SJSA1 (cell line): ENCODE results near the gene ERLIN1. TPM values are rescaled to one million over a fixed set of nuclear protein-coding genes. Genes with fewer than 3 reads are reported as not detected.
A peak's percentile ranks its signal among the peaks of the same experiment; 100 is the strongest.

Experiments
- DNase-seq, 2 experiments: peaks; one replicate each; pipeline ENCODE4 v3.0.0-alpha.2; 2015 to 2020; ENCODE audit warnings: low spot score in 2 of 2, low read depth in 1 of 2
- H3K27ac ChIP-seq: fragments of 250-450 bp; sonication (Bioruptor Pico); 2 replicates; pipeline ENCODE4 v1.5.1; 2020; ENCODE audit warnings: mild to moderate bottlenecking, moderate library complexity
- H3K27me3 ChIP-seq: fragments of 250-450 bp; sonication (Bioruptor Pico); replicated peaks from 2 replicates; pipeline ENCODE4 v1.5.1; 2020; ENCODE audit warnings: mild to moderate bottlenecking, moderate library complexity
- H3K36me3 ChIP-seq: fragments of 250-450 bp; sonication (Bioruptor Pico); 2 replicates; pipeline ENCODE4 v1.5.1; 2020; ENCODE audit warnings: mild to moderate bottlenecking
- H3K4me1 ChIP-seq: fragments of 250-450 bp; sonication (Bioruptor Pico); replicated peaks from 2 replicates; pipeline ENCODE4 v1.6.1; 2021; ENCODE audit warnings: mild to moderate bottlenecking
- H3K4me3 ChIP-seq: fragments of 250-450 bp; sonication (Bioruptor Pico); 2 replicates; pipeline ENCODE4 v1.5.1; 2020; ENCODE audit warnings: mild to moderate bottlenecking
- H3K9me3 ChIP-seq: fragments of 250-450 bp; sonication (Bioruptor Pico); replicated peaks from 2 replicates; pipeline ENCODE4 v1.5.1; 2020; ENCODE audit warnings: mild to moderate bottlenecking
- total RNA-seq: library from RNA; depleted of rRNA; stranded (reverse); fragments of >200 nt; shearing (Covaris generic); gene quantifications from 2 replicates; pipeline ENCODE4 v1.2.3, GENCODE V29; 2014

The ERLIN1 gene
- total RNA-seq, 1 experiment from 2014 or later, result 48.2 TPM

DNA sequence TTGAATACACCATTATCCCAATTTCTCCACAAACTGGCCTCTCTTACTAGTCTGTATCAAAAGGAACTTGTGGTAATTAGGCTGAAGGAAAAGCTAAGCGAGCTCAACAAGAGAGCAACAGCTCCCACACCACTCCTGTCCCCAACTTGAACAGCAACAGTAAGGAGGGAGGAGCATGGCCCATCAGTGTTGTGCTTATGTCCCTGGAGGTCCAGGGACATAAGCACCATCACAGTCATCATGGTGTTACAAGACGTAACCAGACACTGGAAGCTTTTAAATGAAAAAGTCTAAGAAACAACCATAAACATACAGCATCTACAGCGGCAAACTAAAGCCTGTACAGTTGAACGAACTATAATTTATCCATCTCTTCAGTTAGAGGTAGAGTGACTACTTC lies 989 bp downstream of the ERLIN1 start:
- Histone ChIP-seq H3K4me3 (peak overlapping the region; percentile 82), H3K27ac (peak overlapping the region; percentile 84), H3K27me3 (no peaks in the 10 kb centered on the region), H3K36me3 (peaks cover 48% of the 10 kb centered on the region), H3K9me3 (no peaks in the 10 kb centered on the region), H3K4me1 (peaks cover 17% of the 10 kb centered on the region)
- DNase-seq, result peak in 1 of 2 experiments; percentile 33

DNA sequence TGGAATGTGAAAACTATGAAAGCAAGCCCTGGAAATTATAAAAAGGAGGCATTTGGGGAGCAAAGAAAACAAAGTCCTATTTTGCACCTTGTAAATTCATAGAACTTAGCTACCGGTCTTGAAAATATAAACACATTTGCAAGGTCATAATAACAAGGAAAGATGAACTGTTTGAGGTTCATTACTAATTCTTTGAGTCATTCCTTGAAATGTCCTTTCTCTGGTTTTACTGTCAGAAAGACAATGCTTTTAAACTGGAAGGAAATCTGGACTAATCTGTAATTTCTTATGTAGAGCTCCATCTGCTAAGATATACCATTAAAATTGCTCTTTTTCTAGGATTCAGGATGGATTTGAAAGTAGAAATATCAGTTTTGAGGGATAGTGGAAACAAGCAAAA lies 1.4 kb downstream of the ERLIN1 start:
- Histone ChIP-seq H3K4me3 (peak overlapping the region; percentile 82), H3K4me1 (peaks cover 17% of the 10 kb centered on the region), H3K36me3 (peaks cover 52% of the 10 kb centered on the region), H3K27me3 (no peaks in the 10 kb centered on the region), H3K9me3 (no peaks in the 10 kb centered on the region), H3K27ac (0 out of 2 replicates have a peak overlapping the region, but pooled peaks have one; percentile 20)
- peak in 1 of 2 experiments; percentile 20 for DNase-seq

DNA sequence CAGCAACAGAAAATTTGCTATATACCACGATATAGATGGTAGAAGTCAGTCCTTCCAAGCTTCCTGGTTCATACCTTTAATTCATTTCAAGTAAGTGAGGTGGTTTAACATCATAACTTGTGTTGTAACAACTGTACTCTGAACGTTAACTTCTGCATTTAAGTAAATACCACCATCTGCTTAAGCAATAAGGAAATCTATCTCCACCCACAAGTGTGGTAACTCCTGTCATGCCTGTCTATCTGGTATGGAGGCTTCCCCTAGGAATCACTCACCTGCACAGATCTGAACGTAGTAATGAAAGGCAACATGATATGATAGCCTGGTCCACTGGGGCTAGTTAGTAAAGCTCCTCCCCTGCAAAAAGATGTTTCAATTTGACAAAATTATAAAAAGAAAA lies 2.3 kb downstream of the ERLIN1 start:
- no peak overlapping the region for H3K4me3 ChIP-seq
- no peak for DNase-seq
- H3K36me3 ChIP-seq, result peaks cover 51% of the 10 kb centered on the region
- H3K9me3 ChIP-seq, result no peaks in the 10 kb centered on the region
- no peak overlapping the region for H3K27ac ChIP-seq
- no peaks in the 10 kb centered on the region for H3K27me3 ChIP-seq
- peaks cover 17% of the 10 kb centered on the region for H3K4me1 ChIP-seq

GRCh38 chr10:100182908-100183307 lies 2.9 kb downstream of the ERLIN1 start:
- peaks cover 17% of the 10 kb centered on the region for H3K4me1 ChIP-seq
- no peaks in the 10 kb centered on the region for H3K27me3 ChIP-seq

DNA sequence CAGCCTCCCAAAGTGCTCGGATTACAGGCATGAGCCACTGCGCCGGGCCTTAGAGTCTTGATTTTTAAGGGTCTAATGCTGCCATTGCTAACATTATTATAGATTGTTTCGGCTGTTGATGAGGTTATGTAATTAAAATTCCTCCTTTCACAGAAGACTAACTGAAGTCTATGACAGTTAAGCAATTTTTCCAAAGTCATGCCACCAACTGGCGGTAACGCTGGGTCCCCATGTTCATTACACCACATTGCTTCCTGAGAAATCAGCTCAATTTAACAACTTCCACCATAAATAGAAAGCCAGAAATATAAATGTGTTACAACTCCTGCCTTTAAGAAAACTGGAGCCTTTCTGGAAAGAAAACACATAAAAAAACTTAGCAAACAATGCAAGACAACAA lies 3.5 kb downstream of the ERLIN1 start:
- no peaks in the 10 kb centered on the region for H3K27me3 ChIP-seq
- H3K4me3 ChIP-seq, result no peak overlapping the region
- no peak overlapping the region for H3K27ac ChIP-seq
- DNase-seq, result no peak
- peaks cover 17% of the 10 kb centered on the region for H3K4me1 ChIP-seq
- no peaks in the 10 kb centered on the region for H3K9me3 ChIP-seq
- H3K36me3 ChIP-seq, result peaks cover 58% of the 10 kb centered on the region

More at GRCh38 chr10:100182908-100183307, 2.9 kb downstream of the ERLIN1 start:
- Histone ChIP-seq H3K27ac (no peak overlapping the region), H3K36me3 (peaks cover 53% of the 10 kb centered on the region), H3K4me3 (no peak overlapping the region), H3K9me3 (no peaks in the 10 kb centered on the region)
- no peak for DNase-seq

DNA sequence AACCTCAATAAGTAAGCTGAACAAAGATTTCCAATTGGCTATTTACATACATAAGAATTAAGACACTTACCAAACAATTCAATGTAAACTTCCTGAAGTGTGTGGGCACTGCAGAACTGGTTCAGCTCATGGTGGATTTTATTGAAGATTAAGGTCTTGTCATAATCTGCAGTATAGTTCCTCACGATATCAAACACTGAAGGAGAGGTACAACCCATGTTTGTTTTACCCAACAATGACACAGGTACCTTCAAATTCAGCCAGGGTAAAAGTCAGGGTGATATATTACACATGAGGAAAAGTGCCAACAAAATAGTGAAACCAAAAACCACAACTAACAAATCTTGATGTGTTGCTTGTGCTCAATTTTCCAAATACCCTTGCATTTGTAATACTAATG lies 10.0 kb downstream of the ERLIN1 start:
- DNase-seq, result no peak
- no peaks in the 10 kb centered on the region for H3K9me3 ChIP-seq
- H3K4me1 ChIP-seq, result no peaks in the 10 kb centered on the region
- no peak overlapping the region for H3K4me3 ChIP-seq
- H3K27me3 ChIP-seq, result no peaks in the 10 kb centered on the region
- H3K36me3 ChIP-seq, result peaks cover 78% of the 10 kb centered on the region
- no peak overlapping the region for H3K27ac ChIP-seq

DNA sequence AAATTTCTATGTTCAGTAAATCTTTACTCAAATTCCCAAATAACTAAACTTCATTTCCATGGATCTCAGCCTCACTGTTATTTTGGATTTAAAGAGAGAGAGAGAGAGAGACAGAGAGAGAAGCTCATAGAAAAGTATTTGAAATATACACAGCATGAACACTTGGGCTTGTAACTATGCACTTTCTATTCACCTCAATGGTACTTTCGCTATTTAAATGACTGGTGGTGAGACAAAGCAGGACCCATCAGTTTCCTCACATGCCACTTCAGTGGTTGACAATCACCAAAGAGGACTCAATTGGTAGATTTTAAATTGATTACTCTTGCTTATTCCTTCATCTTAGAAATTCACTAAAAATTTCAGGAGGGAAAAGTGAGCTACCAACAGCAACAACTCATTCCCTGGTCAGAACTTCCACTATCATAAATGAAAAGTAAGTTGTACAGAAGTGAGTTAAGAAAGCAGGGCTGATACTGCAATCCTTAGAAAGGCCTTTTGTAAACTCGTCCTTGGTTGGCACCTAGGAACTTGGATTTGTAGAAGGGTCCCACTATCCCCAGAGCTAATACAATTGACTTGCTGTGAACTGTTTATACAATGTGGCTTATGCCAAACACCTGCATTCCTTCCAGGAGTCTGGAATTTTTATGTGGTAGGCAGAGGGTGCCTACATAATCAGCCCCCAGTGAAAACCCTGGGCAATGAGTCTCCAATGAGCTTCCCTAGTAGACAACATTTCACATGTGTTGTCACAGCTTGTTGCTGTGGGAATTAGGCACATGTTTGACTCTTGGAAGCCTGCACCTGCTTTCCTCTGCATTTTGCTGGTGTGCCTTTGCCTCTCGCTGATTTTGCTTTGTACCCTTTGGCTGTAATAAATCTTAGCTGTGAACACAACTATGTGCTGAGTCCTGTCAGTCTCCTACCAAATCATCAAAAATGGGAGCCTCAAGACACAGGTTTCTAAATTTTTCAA lies 10.8 kb downstream of the ERLIN1 start:
- Histone ChIP-seq H3K4me1 (no peaks in the 10 kb centered on the region), H3K4me3 (no peak overlapping the region), H3K27me3 (no peaks in the 10 kb centered on the region), H3K27ac (no peak overlapping the region), H3K9me3 (no peaks in the 10 kb centered on the region), H3K36me3 (peaks cover 76% of the 10 kb centered on the region)
- DNase-seq, result no peak

DNA sequence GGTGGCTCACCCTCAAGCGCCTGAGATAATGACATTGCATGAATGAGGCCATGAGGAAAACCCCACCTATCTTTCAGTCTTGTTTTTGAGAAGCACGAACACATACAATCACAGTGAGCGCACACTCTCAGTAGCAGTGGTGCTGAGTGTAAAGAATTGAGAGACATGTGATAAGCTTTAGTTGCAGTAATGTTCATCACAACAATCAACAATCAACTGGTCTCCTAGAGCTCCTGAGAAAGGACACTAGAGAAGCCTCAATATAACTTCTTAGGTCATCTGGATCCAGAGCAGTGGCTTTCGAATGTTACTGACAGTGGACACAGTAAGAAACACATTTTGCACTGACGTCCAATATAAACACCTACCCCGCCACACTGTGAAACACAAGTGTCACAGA lies 12.8 kb downstream of the ERLIN1 start:
- Histone ChIP-seq H3K4me1 (peaks cover under 1% of the 10 kb centered on the region), H3K9me3 (no peaks in the 10 kb centered on the region), H3K27me3 (no peaks in the 10 kb centered on the region), H3K4me3 (no peak overlapping the region), H3K36me3 (peaks cover 65% of the 10 kb centered on the region), H3K27ac (no peak overlapping the region)
- no peak for DNase-seq

DNA sequence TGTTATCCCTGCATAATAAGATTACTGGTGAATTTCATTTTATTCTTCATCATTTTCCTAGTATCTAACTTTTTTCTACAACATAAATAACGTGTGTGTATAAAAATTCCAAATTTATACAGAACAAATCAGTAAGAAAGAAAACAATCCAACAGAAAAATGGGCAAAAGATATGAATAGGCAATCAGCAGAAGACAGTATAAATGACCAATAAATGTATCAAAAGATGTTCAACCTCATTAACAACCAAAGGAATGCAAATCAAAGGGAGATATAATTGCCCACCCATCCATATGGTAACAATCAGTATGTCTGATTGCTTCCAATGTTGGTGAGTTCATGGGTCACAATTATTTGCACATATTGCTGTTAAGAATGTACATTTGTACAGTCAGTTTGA lies 13.5 kb downstream of the ERLIN1 start:
- peaks cover 62% of the 10 kb centered on the region for H3K36me3 ChIP-seq
- DNase-seq, result no peak

GRCh38 chr10:100168313-100168643 lies 17.6 kb downstream of the ERLIN1 start:
- H3K27me3 ChIP-seq, result no peaks in the 10 kb centered on the region
- H3K9me3 ChIP-seq, result no peaks in the 10 kb centered on the region
- peaks cover 56% of the 10 kb centered on the region for H3K36me3 ChIP-seq
- H3K27ac ChIP-seq, result peak overlapping the region; percentile 18
- H3K4me1 ChIP-seq, result peaks cover 9% of the 10 kb centered on the region
- no peak overlapping the region for H3K4me3 ChIP-seq
- no peak for DNase-seq

More for the DNA sequence above, 13.5 kb downstream of the ERLIN1 start:
- no peak overlapping the region for H3K27ac ChIP-seq
- H3K27me3 ChIP-seq, result no peaks in the 10 kb centered on the region
- H3K4me1 ChIP-seq, result peaks cover 8% of the 10 kb centered on the region
- H3K9me3 ChIP-seq, result no peaks in the 10 kb centered on the region
- H3K4me3 ChIP-seq, result no peak overlapping the region

DNA sequence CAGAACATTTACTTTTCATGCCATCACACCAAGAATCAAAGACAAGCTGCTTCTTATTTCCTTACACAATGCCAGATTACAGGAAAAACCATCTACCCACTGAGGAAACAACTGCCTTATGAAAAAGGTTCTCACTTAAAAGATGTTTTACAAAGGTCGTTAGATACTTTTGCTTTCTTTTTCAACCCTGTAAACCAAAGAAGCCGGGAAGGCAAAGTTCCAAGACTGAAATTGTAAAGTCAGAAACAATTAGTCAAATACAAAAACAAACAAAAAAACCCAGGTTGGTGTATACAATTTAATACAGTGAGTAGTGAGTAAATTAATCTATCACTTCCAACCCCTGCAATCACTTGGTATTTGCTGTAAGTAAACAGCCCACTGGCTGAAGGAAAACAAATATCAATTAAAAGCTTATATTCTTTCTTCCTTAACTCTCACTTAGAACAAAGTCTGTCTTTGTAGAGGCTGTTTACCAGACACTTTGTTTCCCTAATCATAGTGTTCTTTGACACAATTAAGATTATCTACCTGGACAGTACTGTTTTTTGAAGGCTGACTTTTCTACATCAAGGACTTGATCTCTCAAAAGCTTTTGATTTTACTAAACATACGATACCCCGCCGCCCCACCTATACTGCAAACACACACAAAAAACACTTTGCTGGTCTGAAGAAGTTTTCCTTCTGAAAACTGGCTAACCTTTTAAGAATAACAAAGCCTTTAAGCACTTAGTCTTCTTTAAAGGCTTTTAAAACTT lies 18.1 kb downstream of the ERLIN1 start:
- peaks cover 9% of the 10 kb centered on the region for H3K4me1 ChIP-seq
- peaks cover 54% of the 10 kb centered on the region for H3K36me3 ChIP-seq
- peak overlapping the region; percentile 18 for H3K27ac ChIP-seq
- no peaks in the 10 kb centered on the region for H3K9me3 ChIP-seq
- H3K27me3 ChIP-seq, result no peaks in the 10 kb centered on the region
- peak in 1 of 2 experiments; percentile 31 for DNase-seq
- H3K4me3 ChIP-seq, result no peak overlapping the region

DNA sequence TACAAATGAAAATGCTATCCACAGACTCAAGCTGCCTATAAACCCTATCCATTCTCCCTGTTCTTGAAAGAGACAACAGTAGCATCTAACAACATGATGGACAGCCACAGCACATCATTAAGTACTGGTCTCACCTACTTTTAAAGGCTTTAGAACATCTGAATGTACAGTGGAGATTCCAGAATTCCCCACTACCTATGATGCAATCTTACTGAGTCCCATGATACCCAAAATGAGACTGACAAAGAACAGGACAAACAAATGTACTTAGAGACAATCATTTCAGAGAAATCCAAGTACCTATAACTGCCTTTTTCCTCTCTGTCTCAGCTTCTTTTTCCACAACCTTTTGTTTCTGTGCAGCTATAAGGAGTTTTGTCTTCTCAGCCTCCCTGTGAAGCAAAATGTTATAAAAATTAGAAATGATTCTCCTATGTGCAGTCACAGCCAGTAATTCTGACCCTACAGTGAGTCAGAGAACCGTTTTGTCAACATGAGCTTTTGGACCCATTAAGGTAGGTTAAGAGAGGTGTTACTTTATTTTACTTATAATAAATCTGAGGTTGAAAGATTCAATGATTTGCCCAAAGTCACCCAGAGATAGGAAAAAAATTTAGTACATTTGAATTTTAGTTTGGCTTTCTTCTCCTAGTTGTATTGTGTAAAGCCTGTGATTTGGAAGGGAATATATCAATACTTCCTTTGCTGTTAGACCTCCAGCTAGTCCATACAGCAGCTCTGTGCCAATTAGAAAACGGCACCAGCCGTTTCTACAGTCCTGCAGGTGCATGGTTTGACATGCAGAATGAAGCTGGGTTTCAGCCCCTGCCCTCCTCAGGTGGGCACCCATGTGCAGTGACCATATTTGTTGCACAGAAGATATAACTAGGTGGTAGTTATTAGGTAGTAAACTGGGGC lies 21.9 kb downstream of the ERLIN1 start:
- H3K9me3 ChIP-seq, result no peaks in the 10 kb centered on the region
- no peaks in the 10 kb centered on the region for H3K27me3 ChIP-seq
- no peak overlapping the region for H3K27ac ChIP-seq
- no peak for DNase-seq
- H3K4me1 ChIP-seq, result peaks cover 9% of the 10 kb centered on the region
- H3K36me3 ChIP-seq, result peaks cover 58% of the 10 kb centered on the region
- H3K4me3 ChIP-seq, result no peak overlapping the region

GRCh38 chr10:100162696-100163095 lies 23.1 kb downstream of the ERLIN1 start:
- H3K4me3 ChIP-seq, result no peak overlapping the region
- H3K9me3 ChIP-seq, result no peaks in the 10 kb centered on the region
- H3K36me3 ChIP-seq, result peaks cover 62% of the 10 kb centered on the region
- H3K27me3 ChIP-seq, result no peaks in the 10 kb centered on the region
- no peak overlapping the region for H3K27ac ChIP-seq
- DNase-seq, result no peak
- H3K4me1 ChIP-seq, result peaks cover 4% of the 10 kb centered on the region
